Stromal cell of bone marrow (primary cell): ENCODE results near the gene SERPINE2.

Source experiments
- DNase-seq: peaks from one replicate; pipeline ENCODE4 v3.0.0-alpha.2; 2012; ENCODE audit warnings: low read depth

Gene SERPINE2, protein sequence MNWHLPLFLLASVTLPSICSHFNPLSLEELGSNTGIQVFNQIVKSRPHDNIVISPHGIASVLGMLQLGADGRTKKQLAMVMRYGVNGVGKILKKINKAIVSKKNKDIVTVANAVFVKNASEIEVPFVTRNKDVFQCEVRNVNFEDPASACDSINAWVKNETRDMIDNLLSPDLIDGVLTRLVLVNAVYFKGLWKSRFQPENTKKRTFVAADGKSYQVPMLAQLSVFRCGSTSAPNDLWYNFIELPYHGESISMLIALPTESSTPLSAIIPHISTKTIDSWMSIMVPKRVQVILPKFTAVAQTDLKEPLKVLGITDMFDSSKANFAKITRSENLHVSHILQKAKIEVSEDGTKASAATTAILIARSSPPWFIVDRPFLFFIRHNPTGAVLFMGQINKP

GRCh38 chr2:224039080-224039769, at the start of gene SERPINE2:
SERPINE2 (minus strand) TSS chr2:224039286; CDS start chr2:224001900, 37,386 bp downstream.
- DNase-seq: no peak

GRCh38 chr2:224086226-224086914, 47.3 kb upstream of the SERPINE2 start:
- DNase-seq: peak; percentile 95

DNA sequence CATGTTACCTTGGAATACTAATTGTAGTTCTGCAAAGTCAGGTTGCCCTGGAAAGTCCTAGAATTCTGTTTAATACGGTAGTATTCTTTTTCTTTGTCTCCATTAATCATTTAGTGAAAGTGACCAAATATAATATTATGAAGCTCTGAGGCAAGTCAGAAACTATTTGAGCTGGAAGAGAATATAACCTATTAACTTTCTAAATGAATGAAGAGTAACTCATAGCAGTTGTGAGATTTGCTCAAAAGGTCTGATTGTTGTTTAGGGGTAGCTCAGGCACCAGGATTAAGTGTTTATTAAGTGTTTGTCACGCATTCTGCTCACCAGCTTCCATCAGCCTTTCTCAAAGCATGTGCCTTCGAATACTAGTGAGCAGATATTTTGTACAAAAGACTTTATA, 46.7 kb upstream of the SERPINE2 start:
- no peak for DNase-seq

- DNase-seq: peak; percentile 52
Observed at GRCh38 chr2:224085246-224085645, 46.2 kb upstream of the SERPINE2 start.

DNA sequence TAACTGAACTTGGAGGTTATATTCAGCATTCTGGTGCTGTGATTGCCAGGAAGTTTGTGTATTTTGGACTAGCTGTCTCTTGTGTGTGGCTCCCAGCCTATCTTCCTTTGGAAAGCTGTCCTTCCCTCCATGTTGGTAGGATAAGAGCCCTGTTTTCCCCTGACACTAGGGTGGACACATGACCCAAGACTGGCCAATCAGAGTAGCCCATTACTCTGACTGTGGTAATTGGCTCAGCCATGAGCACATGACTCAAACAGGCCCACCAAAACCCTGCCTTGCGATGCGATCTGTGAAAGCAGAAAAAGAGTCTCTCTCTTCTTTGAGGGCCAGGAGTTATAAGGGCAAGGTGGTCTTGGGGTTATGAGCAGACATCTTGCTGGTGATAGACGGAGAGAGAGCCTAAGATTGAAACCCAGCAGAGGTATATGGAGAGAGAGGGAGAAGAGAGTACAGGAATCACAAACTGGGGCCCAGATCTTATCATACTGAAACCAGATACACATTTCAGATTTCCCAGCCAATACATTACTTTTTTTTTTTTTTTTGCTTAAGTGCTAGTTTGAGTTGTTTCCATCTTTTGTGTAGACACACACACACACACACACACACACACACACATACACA, 45.3 kb upstream of the SERPINE2 start:
- no peak for DNase-seq

DNA sequence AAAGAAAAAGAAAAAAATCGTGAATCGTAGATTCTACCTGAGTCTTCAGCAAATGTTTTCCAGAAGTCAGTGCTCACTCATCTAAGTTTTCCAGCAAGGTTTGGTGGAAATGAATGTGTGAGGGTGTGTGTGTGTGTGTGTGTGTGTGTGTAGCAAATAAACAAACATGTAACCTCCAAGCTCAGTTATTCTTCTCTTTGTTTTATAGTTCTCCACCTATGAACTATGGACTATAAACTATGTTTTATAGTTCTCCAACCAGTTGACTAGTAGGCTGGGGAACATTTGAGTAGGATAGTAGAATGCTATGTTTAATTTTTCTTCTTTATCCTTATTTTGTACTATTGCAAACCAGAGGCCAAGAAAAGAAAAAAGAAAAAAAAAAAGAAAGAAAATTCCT, 44.6 kb upstream of the SERPINE2 start:
- DNase-seq: no peak

DNA sequence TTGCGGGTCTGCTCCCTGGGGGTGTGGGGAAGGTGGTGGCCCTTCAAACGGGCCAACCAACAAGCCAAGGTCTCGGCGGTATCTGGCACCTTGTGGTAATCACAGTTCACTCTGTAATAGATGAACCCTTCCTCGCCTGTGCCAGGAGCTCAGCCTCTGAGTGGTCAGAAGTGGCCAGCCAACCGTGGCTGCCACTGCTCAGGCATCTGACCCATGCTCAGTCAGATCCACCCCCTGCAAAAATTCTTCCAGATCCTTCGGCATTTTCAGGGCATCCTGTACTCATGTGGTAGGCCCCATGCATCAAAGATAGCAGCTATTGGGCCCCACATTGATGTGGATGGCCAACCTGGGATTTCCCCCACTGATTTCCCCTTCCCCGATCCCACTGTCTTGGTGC, 39.6 kb upstream of the SERPINE2 start:
- no peak for DNase-seq

- no peak for DNase-seq
Observed at GRCh38 chr2:224077773-224078507, 38.9 kb upstream of the SERPINE2 start.

GRCh38 chr2:224075588-224075987, 36.5 kb upstream of the SERPINE2 start:
- DNase-seq: no peak

DNA sequence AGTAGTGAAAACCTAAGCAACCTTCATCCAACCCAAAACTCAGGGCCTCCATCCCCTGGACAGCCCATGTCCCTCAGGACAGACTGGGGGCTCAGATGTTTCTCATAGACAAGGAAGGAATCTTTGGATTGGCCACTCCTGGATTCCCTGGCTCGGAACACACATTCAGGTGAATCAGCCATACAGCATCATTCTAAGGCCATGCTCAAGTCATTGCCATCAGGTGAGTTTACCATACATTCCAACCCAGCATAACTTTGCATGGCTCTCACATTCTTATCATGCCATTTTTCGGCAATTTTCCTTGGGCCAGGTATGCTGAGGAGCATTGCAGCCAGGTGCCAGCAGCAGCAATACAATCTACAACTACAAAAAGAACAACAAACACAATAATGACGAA, 34.6 kb upstream of the SERPINE2 start:
- DNase-seq: no peak

GRCh38 chr2:224072541-224073188, 33.6 kb upstream of the SERPINE2 start:
- peak; percentile 26 for DNase-seq

DNA sequence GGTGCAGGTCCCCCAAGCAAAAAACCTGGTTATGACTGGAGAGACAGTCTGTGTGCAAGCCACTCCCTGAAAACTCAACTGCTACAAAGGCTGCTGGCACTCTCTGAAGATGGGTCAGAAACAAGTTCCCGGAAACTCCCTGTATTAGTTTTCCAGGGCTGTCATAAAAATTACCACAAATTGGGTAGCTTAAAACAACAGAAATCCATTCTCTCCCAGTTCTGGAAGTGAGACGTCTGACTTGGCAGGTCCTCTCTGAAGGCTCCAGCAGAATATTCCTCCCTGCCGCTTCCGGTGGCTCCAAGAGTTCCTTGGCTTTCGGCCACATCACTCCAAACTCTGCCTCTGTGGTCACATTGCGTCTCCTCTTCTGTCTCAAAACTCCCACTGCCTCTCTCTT, 30.1 kb upstream of the SERPINE2 start:
- peak; percentile 66 for DNase-seq

DNA sequence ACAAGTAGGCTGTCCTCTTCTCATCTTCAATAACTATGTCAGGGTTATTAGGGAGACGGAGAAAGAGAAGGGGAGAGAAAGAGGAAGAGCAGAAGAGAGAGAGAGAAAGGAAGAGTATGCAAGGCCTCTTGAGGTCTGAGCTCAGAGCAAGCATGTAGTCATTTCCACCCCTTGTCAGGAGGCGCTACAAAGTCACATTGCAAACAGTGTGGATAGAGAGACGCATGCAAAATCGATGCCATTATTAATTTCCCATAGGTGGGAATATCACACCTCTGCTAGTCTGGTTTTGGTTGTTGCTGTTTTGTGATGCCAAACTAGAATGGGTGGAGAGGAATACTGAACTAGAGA, 24.2 kb upstream of the SERPINE2 start:
- no peak for DNase-seq

GRCh38 chr2:224062481-224063297, 23.6 kb upstream of the SERPINE2 start:
- DNase-seq: no peak

DNA sequence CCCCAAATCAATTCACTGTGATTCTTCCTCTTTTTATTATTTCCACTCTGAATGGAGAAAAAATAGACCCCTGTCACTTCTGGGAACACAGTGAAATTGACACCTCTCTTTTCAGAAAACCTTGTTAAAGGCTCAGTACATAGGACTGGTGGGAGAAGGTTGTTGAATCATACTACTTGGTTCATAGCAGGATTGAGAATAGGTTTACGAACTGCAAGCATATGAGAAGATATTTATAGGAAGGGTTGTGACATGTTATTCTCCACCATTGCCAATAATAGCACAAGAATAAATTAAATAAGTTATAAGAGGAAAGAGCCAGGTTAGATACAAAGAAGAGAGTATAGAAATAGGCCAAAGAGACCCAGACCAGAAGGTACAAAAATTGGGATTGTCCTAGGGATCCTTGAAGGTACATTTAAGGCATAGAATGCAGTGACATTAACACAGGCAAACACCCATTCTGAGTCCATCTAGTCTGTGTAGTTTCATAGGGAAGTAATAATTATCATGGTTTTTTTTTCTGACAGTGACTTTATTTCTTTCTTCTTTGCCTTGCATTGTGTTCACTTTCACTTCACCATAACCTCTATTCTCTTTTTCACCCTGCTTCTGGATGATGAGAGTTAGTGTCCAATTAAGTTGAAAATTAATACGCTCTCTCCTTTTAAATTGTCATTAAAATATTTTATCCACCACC, 21.8 kb upstream of the SERPINE2 start:
- no peak for DNase-seq

GRCh38 chr2:224059178-224059577, 20.1 kb upstream of the SERPINE2 start:
- no peak for DNase-seq

GRCh38 chr2:224058048-224058775, 19.1 kb upstream of the SERPINE2 start:
- DNase-seq: no peak

- no peak for DNase-seq
Observed at GRCh38 chr2:224056889-224057288, 17.8 kb upstream of the SERPINE2 start.

GRCh38 chr2:224055101-224055500, 16.0 kb upstream of the SERPINE2 start:
- DNase-seq: no peak
